Measurements from ENCODE around the gene STK25.

Gene STK25

DNA sequence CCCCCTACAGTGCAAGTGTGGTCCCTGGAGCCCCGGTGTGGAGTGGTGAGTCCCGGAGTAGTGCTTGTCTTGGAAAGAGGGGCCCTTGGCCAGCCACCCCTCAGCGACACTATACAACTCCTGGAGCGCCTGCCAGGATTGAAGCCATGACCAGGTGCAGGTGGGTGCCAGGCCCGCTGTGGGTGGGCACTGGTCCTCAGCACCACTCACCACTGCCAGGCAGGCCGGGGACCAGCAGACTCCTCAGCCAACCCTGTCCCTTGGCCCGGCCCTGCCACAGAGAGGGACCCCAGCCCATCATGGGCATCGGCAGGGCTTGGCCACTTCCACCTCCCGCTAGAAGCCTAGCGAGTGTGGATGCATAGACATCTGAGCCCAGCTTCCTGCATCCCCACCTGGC lies 42.2 kb downstream of the STK25 start:
- H3K4me1 ChIP-seq = no peaks in the 10 kb centered on the region
- no peaks in the 10 kb centered on the region for H3K9me3 ChIP-seq
- intact Hi-C loops (cut with DNase I; ENCODE audit: low total_unique reads) = no loop called here
- no peak overlapping the region for H3K4me3 ChIP-seq
- TF ChIP-seq, protein P1, sequence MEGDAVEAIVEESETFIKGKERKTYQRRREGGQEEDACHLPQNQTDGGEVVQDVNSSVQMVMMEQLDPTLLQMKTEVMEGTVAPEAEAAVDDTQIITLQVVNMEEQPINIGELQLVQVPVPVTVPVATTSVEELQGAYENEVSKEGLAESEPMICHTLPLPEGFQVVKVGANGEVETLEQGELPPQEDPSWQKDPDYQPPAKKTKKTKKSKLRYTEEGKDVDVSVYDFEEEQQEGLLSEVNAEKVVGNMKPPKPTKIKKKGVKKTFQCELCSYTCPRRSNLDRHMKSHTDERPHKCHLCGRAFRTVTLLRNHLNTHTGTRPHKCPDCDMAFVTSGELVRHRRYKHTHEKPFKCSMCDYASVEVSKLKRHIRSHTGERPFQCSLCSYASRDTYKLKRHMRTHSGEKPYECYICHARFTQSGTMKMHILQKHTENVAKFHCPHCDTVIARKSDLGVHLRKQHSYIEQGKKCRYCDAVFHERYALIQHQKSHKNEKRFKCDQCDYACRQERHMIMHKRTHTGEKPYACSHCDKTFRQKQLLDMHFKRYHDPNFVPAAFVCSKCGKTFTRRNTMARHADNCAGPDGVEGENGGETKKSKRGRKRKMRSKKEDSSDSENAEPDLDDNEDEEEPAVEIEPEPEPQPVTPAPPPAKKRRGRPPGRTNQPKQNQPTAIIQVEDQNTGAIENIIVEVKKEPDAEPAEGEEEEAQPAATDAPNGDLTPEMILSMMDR (IDR thresholded peaks at IDR 0.05) = no peak
- H3K27ac ChIP-seq = no peak overlapping the region
- H3K36me3 ChIP-seq = peaks cover 9 to 71% (median 54%) of the 10 kb centered on the region in 3 donors
- H3K27me3 ChIP-seq = no peaks in the 10 kb centered on the region
- DNase-seq = no peak

DNA sequence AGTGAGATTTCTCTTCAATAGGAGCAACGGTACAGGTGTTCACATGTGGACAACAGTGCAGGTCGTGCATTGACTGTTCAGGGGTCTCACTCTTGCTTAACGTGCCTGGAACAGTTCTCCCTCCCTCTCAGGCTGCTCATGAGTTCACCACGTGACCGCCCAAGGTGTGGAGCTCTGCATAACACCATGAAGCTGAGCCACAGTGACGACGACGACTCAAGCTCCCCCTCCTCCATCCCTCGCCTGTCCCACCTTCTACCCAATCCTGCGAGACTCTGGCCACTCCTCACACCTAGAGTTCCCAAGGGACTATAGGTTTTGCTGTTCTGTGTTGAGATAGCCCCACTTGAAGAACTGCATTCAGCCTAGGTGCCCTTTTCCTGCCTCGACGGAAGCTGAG lies 42.8 kb downstream of the STK25 start:
- H3K4me1 ChIP-seq = no peaks in the 10 kb centered on the region
- H3K9me3 ChIP-seq = no peaks in the 10 kb centered on the region
- H3K27me3 ChIP-seq = no peaks in the 10 kb centered on the region
- peaks cover 9 to 71% (median 53%) of the 10 kb centered on the region in 3 donors for H3K36me3 ChIP-seq
- DNase-seq = no peak
- H3K27ac ChIP-seq = no peak overlapping the region
- intact Hi-C loops (cut with DNase I; ENCODE audit: low total_unique reads) = no loop called here
- H3K4me3 ChIP-seq = no peak overlapping the region
- TF ChIP-seq, protein P1 (IDR thresholded peaks at IDR 0.05) = no peak

DNA sequence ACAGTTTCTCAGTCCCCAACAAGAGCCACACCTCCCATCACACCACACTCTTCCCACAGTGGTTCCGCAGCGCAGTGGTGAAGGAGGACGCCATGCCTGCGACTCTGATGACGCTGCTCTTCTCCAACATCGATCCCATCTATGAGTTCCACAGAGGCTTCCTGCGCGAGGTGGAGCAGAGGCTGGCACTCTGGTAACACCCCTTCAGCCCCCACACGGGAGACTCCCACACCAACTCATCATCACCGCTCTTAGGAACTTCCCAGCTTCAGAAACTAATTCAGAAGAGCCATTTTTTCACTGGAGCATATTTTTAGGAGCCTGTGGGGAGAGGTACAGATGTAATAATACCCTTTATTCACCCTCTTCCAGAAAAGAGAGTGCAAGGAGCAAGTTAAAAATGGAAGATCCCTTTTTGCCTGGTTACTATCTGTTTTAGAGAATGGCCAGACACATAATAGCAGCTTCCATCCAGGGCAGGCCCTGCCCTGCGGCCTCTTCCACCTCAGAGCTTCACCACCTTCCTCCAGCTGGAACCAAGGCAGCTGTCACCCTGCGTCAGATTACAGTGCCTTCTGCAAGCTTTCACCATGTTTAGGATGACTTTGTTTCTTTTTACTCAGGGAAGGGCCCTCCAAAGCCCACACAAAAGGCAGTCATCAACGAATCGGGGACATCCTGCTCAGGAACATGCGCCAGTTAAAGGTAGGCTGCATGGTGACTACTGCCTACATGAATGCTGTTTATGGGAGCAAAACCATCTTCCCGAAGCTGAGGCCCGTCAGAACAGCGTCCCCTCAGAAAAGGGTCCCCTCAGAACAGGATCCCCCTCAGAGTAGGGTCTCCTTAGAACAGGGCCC lies 44.9 kb downstream of the STK25 start:
- Histone ChIP-seq H3K36me3 (peaks cover 9 to 54% (median 42%) of the 10 kb centered on the region in 3 donors), H3K27me3 (no peaks in the 10 kb centered on the region), H3K27ac (no peak overlapping the region), H3K9me3 (no peaks in the 10 kb centered on the region), H3K4me1 (no peaks in the 10 kb centered on the region), H3K4me3 (no peak overlapping the region)
- intact Hi-C loops (cut with DNase I; ENCODE audit: low total_unique reads) = no loop called here
- DNase-seq = no peak
- TF ChIP-seq, protein P1 (IDR thresholded peaks at IDR 0.05) = no peak

DNA sequence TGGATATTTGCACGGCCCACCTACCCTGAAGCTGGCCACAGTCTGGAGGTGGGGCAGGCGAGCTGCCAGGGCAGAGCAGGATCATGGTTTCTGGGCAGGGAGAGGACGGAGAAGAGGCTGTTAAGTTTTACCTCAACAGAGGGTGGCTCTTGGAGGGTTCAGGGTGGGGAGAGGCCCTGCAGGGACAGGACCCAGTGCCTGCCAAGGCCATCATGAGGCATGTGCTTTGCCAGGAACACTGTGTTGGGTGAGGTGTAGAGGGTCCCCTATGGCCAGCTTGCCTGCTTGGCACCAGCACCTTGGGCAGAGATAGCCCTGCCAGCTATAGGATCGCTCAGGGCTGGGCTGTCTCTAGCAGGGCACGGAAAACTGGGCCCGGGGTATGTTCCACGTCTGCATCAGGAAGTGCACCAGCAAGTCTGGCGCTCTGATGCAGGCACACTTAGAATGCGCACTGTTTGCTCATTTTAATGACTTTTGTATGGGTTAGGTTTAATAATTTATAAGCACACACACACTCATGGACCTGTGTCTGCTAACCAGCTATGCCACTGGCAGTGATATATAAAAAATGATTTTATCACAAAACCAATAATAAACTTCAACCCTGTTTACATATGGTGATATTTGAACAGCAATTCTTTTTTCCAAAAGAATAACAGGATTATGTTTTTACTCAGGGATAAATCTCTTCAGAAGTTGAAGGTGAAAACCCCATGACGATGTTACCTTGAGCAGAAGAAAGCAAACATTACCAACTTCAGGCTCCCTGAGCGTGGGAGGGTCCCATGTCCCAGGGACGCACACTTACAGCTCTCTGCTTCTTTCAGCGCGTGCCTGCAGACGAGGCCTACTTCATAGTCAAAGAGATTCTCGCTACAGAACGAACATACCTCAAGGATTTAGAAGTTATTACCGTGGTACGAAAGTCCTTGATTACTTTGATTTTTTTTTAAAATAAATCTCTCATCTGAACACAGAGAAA lies 46.4 kb downstream of the STK25 start:
- Histone ChIP-seq H3K4me3 (no peak overlapping the region), H3K9me3 (no peaks in the 10 kb centered on the region), H3K36me3 (peaks cover 9 to 48% (median 39%) of the 10 kb centered on the region in 3 donors), H3K27ac (no peak overlapping the region), H3K27me3 (no peaks in the 10 kb centered on the region), H3K4me1 (no peaks in the 10 kb centered on the region)
- TF ChIP-seq, protein P1 (IDR thresholded peaks at IDR 0.05) = no peak
- no peak for DNase-seq
- intact Hi-C loops (cut with DNase I; ENCODE audit: low total_unique reads) = no loop called here

DNA sequence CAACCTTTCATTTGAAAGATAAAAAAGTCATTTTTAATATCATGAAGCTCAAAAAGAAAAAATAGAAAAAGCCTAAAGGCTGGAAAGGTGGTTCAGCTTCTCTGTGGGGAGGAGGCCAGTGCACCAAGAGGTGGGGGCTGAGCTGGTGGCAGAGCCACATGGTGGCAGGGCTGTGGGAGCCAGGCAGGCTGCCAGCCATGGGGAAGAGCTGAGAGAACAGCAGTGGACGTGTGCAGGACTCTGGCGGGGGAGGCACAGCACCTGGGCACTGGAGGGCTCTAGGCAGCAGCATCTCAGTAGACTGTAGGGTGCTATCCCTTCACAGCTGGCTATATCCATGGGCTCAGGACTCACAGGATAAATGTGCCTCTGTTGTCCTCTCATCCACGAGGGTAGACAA lies 47.8 kb downstream of the STK25 start:
- Histone ChIP-seq H3K9me3 (no peaks in the 10 kb centered on the region), H3K36me3 (peaks cover 9 to 39% (median 31%) of the 10 kb centered on the region in 3 donors), H3K4me3 (no peak overlapping the region), H3K27ac (no peak overlapping the region), H3K4me1 (no peaks in the 10 kb centered on the region), H3K27me3 (no peaks in the 10 kb centered on the region)
- intact Hi-C loops (cut with DNase I; ENCODE audit: low total_unique reads) = no loop called here
- TF ChIP-seq, protein P1 (IDR thresholded peaks at IDR 0.05) = no peak
- no peak for DNase-seq
